NCI-H128 (cell line): ENCODE data around the gene ARRB1.

Experiments used
- DNase-seq: peaks from one replicate; lab custom pipeline; 2025; ENCODE audit not compliant: unreplicated experiment; lab: John Stamatoyannopoulos, UW

ARRB1 gene

DNA sequence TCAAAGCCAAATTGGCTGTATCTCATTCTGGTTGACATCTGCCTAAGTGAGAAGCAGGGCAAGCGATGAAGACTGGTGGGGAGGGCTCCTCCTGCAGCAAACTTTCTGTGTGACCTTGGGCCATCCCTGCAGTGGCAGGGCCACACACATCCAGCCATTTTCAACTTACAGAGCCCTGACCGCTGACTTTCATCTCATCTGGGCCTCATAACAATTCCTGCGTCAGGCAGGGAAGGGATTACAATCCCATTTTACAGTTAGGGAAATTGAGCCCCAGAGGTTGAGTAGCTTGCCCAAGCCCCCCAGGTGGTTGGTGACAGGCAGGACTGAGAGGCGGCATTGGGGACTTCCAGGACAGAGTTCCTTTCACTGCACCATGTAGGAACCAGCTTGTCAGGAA lies 89.0 kb downstream of the ARRB1 start:
- no peak for DNase-seq

DNA sequence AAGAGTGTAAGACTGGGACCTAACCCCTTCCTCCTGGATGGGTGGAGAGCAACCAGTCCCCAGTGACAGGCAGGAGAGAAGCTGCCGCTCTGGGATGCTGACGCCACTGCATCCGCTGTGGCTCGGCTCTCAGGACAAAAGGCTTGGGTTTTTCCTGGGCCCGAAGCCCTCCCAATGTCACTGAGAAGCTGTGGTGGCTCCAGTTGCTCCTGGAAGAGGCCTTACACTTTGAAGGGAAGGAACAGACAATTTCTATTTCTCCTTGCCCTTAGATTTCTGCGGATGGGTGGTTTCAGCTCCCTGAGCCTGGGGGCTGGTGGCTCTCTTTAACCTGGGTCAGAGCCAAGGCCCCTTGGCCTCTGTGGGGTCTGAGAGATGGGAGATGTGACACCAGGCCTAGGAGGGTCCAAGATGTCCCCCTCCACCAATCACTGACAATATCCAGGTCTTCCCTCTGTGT lies 89.5 kb downstream of the ARRB1 start:
- DNase-seq: no peak

- no peak for DNase-seq
These were observed 90.9 kb downstream of the ARRB1 start for GRCh38 chr11:75260396-75261170.

DNA sequence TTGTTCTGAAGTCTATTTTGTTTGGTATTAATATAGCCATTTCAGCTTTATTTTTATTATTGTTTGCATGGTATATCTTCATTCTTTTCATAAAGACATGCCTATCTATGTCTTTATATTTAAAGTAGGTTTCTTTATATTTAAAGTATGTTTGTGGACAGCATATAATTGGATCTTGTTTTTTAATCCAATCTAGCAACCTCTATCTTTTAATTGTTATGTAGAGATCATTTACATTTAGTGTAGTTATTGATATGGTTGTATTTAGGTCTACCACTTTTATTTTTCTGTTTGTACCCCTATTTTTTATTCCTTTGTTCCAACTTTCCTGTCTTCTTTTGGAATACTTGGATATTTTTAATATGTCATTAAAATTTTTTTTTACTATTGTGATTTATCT lies 97.1 kb downstream of the ARRB1 start:
- no peak for DNase-seq

DNA sequence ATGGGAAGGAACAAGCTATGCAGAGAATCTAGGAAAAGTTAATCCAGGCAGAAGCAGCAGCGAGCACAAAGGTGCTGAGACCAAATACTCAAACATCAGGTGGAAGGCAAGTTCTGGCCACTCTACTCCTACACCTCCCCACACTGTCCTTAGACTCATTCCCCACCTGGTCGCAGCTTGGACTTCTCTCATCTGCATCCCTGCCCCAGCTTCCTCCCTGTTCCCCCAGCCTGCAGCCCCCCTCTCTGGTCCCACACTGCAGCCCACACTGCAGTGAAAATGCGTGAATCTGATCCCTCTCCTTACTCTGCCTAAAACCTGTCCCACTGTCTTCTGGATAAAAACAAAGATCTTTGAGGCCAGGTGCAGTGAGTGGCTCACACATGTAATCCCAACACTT lies 101.8 kb downstream of the ARRB1 start:
- DNase-seq: no peak

- DNase-seq: no peak
These were observed 102.6 kb downstream of the ARRB1 start for GRCh38 chr11:75248924-75249256.

DNA sequence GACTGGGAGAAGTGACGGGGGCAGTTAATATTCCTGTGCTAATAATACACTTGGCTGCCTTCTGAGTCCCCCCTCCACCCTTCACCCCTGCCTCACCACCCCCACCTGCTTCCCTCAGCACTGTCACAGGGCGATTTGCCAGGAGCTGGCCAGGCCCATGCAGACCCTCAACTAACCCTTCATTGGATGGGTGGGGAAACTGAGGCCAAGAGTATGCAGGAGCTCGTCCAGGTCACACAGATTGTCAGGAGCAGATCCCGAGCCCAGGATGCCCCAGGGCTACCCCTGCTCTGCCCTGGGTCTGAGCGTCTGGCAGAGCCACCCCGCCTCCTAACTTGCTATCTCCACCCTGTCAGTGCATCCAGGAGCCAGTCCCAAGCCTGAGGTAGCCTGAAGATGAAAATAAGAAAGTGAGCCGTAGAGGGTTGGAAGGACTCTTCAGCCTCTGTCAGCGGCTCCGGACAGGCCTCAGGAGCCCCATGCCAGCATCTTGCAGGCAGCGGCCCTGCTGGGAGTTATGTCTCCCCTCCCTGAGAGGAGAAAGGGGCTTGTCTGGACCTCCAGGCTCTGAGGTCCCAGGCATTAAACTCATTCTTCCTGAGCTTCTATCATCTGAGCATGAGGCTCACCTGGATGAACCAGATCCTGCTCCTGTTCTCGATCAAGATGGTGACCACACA lies 104.7 kb downstream of the ARRB1 start:
- DNase-seq: no peak

DNA sequence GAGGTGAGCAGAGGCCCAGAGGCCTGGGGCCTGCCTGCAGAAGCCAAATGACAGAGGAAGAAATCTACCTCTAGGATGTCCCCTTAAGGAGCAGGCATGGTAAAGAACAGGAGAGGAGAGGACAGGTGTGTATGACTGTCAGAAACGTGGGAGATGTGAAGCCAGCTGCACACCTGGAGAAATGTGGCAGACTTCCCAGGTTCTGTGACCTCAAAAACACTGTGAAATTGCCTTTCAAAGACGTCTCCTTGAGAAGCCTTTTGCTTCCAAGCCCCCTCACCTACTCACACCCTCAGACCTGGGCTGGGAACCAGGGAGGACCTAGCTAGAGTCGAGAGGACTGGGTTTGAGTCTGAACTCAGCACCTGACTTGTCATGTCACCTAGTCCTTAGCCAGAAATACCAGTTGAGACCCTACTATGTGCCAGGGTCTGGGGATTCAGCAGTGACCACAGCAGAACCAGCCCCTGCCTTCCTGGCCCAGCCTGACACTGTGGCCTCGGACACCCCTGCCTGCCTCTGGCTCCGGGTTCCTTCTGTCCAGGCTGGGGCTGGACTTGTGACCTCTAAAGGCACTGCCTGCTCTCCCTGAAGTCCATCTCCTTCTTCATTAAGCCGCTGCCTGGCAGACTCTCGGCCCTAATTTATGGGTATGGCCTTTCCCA lies 105.3 kb downstream of the ARRB1 start:
- no peak for DNase-seq

- DNase-seq: no peak
These were observed 106.0 kb downstream of the ARRB1 start for GRCh38 chr11:75245356-75246005.

DNA sequence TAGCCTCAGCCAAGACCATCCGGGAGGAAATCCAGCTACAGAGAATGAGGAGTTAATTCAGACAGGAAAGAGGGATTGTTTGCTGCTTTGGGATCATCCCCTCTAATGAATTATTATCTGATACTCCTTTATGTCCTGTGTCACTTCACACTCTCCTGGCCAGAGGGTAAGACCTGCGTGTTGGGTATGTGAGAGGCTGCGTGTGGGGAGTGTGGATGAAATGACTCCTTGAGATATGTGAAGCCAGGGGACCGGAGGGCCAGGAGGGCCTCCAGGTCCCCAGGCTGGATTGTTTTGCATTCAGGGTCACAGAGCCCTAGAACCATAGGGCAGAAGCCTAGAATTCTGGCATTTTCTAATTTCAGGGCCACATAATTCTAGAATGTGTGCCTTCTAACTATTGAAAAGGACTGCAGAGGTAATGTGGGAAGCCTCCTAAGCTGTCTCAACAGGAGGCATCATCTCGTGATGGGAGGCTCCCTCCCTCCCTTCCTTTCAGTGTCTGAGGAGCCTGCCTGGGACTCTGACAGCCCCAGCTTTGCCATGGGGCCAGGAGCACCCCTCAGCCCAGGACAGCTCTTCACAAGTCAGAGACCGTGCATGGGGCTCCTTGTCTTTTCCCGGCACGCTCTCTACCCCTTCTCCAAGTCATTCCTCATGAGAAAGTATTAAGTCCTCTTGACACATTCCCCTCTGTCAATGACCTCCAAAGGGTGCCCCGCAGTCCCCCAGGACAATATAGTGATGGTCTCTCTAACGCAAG lies 107.2 kb downstream of the ARRB1 start:
- DNase-seq: no peak

GRCh38 chr11:75242722-75243600 lies 108.5 kb downstream of the ARRB1 start:
- no peak for DNase-seq

GRCh38 chr11:75241906-75242644 lies 109.4 kb downstream of the ARRB1 start:
- no peak for DNase-seq

GRCh38 chr11:75241036-75241905 lies 110.2 kb downstream of the ARRB1 start:
- peak; percentile 62 for DNase-seq

GRCh38 chr11:75240311-75241035 lies 111.0 kb downstream of the ARRB1 start, which contains the start of gene TPBGL:
TPBGL (plus strand) TSS chr11:75240774; CDS start chr11:75241050, 276 bp downstream.
- no peak for DNase-seq

GRCh38 chr11:75239531-75240290 lies 111.8 kb downstream of the ARRB1 start:
- no peak for DNase-seq

- DNase-seq: no peak
These were observed 112.6 kb downstream of the ARRB1 start for GRCh38 chr11:75238595-75239440.
